ENCODE measurements around the gene HEMGN.

DNA sequence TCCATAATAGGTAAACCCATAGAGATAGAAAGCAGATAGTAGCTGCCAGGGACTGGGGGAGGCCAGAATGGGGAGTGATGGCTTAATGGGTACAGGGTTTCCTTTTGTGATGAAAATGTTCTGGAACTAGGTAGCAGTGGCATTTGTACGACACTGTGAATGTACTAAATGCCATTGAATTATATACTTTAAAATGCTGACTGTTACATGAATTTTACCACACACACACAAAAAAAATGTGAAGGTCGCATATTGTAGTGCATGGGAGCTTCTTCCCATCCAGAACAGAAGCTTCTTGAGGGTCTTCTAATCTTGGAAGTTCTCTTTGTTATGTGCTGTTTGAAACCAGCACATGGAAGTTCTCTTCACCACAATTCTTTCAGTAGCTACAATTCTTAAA, 25.3 kb upstream of the HEMGN start:
- no peak for TF ChIP-seq NFRKB (IDR thresholded peaks at IDR 0.05)
- no peak for TF ChIP-seq FOXM1 (IDR thresholded peaks at IDR 0.05; ENCODE audit: borderline replicate concordance)
- no peak for TF ChIP-seq CTBP1 (IDR thresholded peaks at IDR 0.05; ENCODE audit: borderline replicate concordance)
- TF ChIP-seq FOXA1 (IDR thresholded peaks at IDR 0.05), result no peak
- no peak for TF ChIP-seq L3MBTL2 (conservative IDR thresholded peaks at IDR 0.05)
- TF ChIP-seq BHLHE40 (IDR thresholded peaks at IDR 0.05; ENCODE audit: borderline replicate concordance), result no peak
- no peak for TF ChIP-seq SP1 (IDR thresholded peaks at IDR 0.05)
- TF ChIP-seq FOXK2 (IDR thresholded peaks at IDR 0.05), result no peak
- TF ChIP-seq TARDBP (IDR thresholded peaks at IDR 0.05), result no peak
- no peak for TF ChIP-seq ELF4 (IDR thresholded peaks at IDR 0.05)
- no peak for TF ChIP-seq ARNT (IDR thresholded peaks at IDR 0.05)
- TF ChIP-seq ZNF384 (IDR thresholded peaks at IDR 0.05), result no peak

Measured in HEK293T (cell line).